Nephron (organoid): ENCODE results near the gene RABL2A.
A peak's percentile ranks its signal among the peaks of the same experiment; 100 is the strongest.
"Not testable (repeated sequence)": the region's sequence is repeated elsewhere in the genome, so short reads cannot be mapped to it uniquely, and the experiment has no call there.

Experiments
- H3K27ac Mint-ChIP-seq, 3 experiments: 2 replicates each; pipeline ENCODE4 v1.8.0; 2020; ENCODE audit warnings: mixed read lengths in 3 of 3, mild to moderate bottlenecking in 2 of 3, moderate library complexity in 1 of 3
- H3K27me3 Mint-ChIP-seq: 2 replicates; pipeline ENCODE4 v1.8.0; 2021; ENCODE audit warnings: low read depth, mild to moderate bottlenecking, moderate library complexity, mixed read lengths
- H3K36me3 Mint-ChIP-seq: 2 replicates; pipeline ENCODE4 v1.8.0; 2020; ENCODE audit warnings: low read depth, mixed read lengths
- H3K4me1 Mint-ChIP-seq: 2 replicates; pipeline ENCODE4 v1.8.0; 2020; ENCODE audit warnings: mixed read lengths
- H3K4me3 Mint-ChIP-seq, 3 experiments: 2 replicates each; pipeline ENCODE4 v1.8.0; 2020; ENCODE audit warnings: mild to moderate bottlenecking in 3 of 3, mixed read lengths in 3 of 3, moderate library complexity in 2 of 3
- H3K9me3 Mint-ChIP-seq: 2 replicates; pipeline ENCODE4 v1.8.0; 2020; ENCODE audit warnings: mixed read lengths
- CTCF ChIP-seq, 3 experiments: fragments of 200-600 bp; sonication (generic); IDR thresholded peaks; one replicate each; pipeline ENCODE4 v1.5.0; 2021; ENCODE audit warnings: antibody characterized with exemption in 3 of 3; ENCODE audit not compliant: unreplicated experiment in 3 of 3

RABL2A gene

GRCh38 chr2:113626616-113627330 is at the start of gene RABL2A:
Gene RABL2A (plus strand): TSS chr2:113627266. CDS start chr2:113628607, 1,341 bp downstream.
- peak within 1 kb of the TSS; percentile 88 to 90 (median 90) for H3K4me3 Mint-ChIP-seq
- H3K9me3 Mint-ChIP-seq, H3K4me1 Mint-ChIP-seq, H3K36me3 Mint-ChIP-seq, H3K27me3 Mint-ChIP-seq: not testable (repeated sequence)
- H3K27ac Mint-ChIP-seq, result peak within 1 kb of the TSS; percentile 12 to 68 (median 54)

- H3K9me3 Mint-ChIP-seq, H3K36me3 Mint-ChIP-seq, H3K27me3 Mint-ChIP-seq, H3K4me3 Mint-ChIP-seq: not testable (repeated sequence)
- Mint-ChIP-seq H3K4me1 (peaks cover 28% of the 10 kb centered on the region), H3K27ac (peak overlapping the region in 1 of 3 experiments; percentile 57)
These were observed 48.6 kb upstream of the RABL2A start for GRCh38 chr2:113578508-113578907.

- not testable (repeated sequence) for H3K27me3 Mint-ChIP-seq, H3K9me3 Mint-ChIP-seq, H3K36me3 Mint-ChIP-seq
- H3K4me1 Mint-ChIP-seq, result peaks cover 37% of the 10 kb centered on the region
- H3K4me3 Mint-ChIP-seq, result peak overlapping the region; percentile 79 to 86 (median 84)
- peak overlapping the region; percentile 94 to 98 (median 95) for H3K27ac Mint-ChIP-seq
These were observed 44.6 kb upstream of the RABL2A start for GRCh38 chr2:113582473-113582872.

GRCh38 chr2:113583521-113584225 is 43.4 kb upstream of the RABL2A start:
- Mint-ChIP-seq H3K4me3 (peak overlapping the region; percentile 83 to 89 (median 87)), H3K4me1 (peaks cover 38% of the 10 kb centered on the region), H3K27ac (peak overlapping the region; percentile 98 to 99 (median 99))
- H3K36me3 Mint-ChIP-seq, H3K9me3 Mint-ChIP-seq, H3K27me3 Mint-ChIP-seq: not testable (repeated sequence)

GRCh38 chr2:113584311-113585092 is 42.6 kb upstream of the RABL2A start:
- not testable (repeated sequence) for H3K36me3 Mint-ChIP-seq, H3K9me3 Mint-ChIP-seq, H3K27me3 Mint-ChIP-seq
- Mint-ChIP-seq H3K27ac (peak overlapping the region; percentile 86 to 94 (median 88)), H3K4me1 (peaks cover 38% of the 10 kb centered on the region), H3K4me3 (peak overlapping the region; percentile 81 to 88 (median 84))

- not testable (repeated sequence) for H3K36me3 Mint-ChIP-seq, H3K9me3 Mint-ChIP-seq, H3K27me3 Mint-ChIP-seq
- peak overlapping the region; percentile 56 to 65 (median 59) for H3K4me3 Mint-ChIP-seq
- peaks cover 27% of the 10 kb centered on the region for H3K4me1 Mint-ChIP-seq
- peak; percentile 38 to 49 (median 39) for TF ChIP-seq CTCF (IDR thresholded peaks at IDR 0.05; ENCODE audit: unreplicated experiment in 3 of 3)
- peak overlapping the region; percentile 85 to 94 (median 94) for H3K27ac Mint-ChIP-seq
These were observed 39.9 kb upstream of the RABL2A start for GRCh38 chr2:113587201-113587600.

- not testable (repeated sequence) for H3K27me3 Mint-ChIP-seq, H3K4me3 Mint-ChIP-seq, H3K27ac Mint-ChIP-seq, H3K36me3 Mint-ChIP-seq, H3K9me3 Mint-ChIP-seq
- H3K4me1 Mint-ChIP-seq, result peaks cover 13% of the 10 kb centered on the region
These were observed 37.5 kb upstream of the RABL2A start for GRCh38 chr2:113589591-113589990.

- not testable (repeated sequence) for H3K4me3 Mint-ChIP-seq, H3K36me3 Mint-ChIP-seq, H3K4me1 Mint-ChIP-seq, H3K27ac Mint-ChIP-seq, H3K27me3 Mint-ChIP-seq, H3K9me3 Mint-ChIP-seq
These were observed 35.1 kb upstream of the RABL2A start for GRCh38 chr2:113591926-113592325.

- H3K4me3 Mint-ChIP-seq, H3K27me3 Mint-ChIP-seq, H3K4me1 Mint-ChIP-seq, H3K36me3 Mint-ChIP-seq, H3K9me3 Mint-ChIP-seq: not testable (repeated sequence)
- H3K27ac Mint-ChIP-seq, result peak overlapping the region in 2 of 3 experiments; percentile 62 to 65
These were observed 33.8 kb upstream of the RABL2A start for GRCh38 chr2:113593280-113593679.

GRCh38 chr2:113595725-113596124 is 31.3 kb upstream of the RABL2A start:
- H3K27me3 Mint-ChIP-seq, H3K4me3 Mint-ChIP-seq, H3K9me3 Mint-ChIP-seq, H3K36me3 Mint-ChIP-seq, H3K27ac Mint-ChIP-seq, H3K4me1 Mint-ChIP-seq: not testable (repeated sequence)

GRCh38 chr2:113597164-113597563 is 29.9 kb upstream of the RABL2A start:
- not testable (repeated sequence) for H3K36me3 Mint-ChIP-seq, H3K4me3 Mint-ChIP-seq, H3K4me1 Mint-ChIP-seq, H3K27me3 Mint-ChIP-seq, H3K9me3 Mint-ChIP-seq, H3K27ac Mint-ChIP-seq

GRCh38 chr2:113597572-113597971 is 29.5 kb upstream of the RABL2A start:
- not testable (repeated sequence) for H3K27ac Mint-ChIP-seq, H3K4me3 Mint-ChIP-seq, H3K9me3 Mint-ChIP-seq, H3K27me3 Mint-ChIP-seq, H3K36me3 Mint-ChIP-seq, H3K4me1 Mint-ChIP-seq

GRCh38 chr2:113598180-113598579 is 28.9 kb upstream of the RABL2A start:
- H3K27ac Mint-ChIP-seq, H3K4me1 Mint-ChIP-seq, H3K27me3 Mint-ChIP-seq, H3K4me3 Mint-ChIP-seq, H3K36me3 Mint-ChIP-seq, H3K9me3 Mint-ChIP-seq: not testable (repeated sequence)

- not testable (repeated sequence) for H3K9me3 Mint-ChIP-seq, H3K4me1 Mint-ChIP-seq, H3K27me3 Mint-ChIP-seq, H3K36me3 Mint-ChIP-seq, H3K4me3 Mint-ChIP-seq
- H3K27ac Mint-ChIP-seq, result peak overlapping the region in 1 of 3 experiments; percentile 53
These were observed 28.3 kb upstream of the RABL2A start for GRCh38 chr2:113598738-113599137.
